ENCODE results near the gene ADCK1.

Gene ADCK1

DNA sequence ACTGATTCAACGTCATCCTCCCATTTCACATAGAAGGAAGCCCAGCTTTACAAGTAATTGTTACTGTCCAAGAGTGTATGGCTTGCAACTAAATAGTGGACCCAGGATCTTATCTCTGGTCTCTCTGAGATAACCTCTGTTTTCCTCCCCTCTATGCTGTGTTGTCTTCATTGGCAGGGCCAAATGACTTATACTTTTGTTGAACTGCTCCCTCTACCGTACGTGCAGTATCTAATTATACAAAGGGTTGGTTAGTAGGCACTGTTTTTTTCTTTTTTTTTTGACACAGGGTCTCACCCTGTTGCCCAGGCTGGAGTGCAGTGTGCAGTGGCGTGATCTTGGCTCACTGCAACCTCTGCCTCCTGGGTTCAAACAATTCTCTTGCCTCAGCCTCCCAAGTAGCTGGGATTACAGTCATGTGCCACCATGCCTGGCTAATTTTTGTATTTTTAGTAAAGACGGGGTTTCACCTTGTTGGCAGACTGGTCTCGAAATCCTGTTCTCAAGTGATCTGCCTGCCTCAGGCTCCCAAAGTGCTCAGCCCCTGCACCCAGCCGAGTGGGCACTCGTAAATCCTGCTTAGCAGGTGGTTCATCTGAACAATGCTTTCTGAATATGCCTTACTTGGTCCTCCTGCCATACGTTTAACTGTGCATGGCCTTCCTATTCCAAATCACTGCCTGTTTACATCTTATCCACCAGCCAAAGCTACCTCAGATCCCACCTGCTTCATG is 162.1 kb downstream of the ADCK1 start:
- no peak for FAIRE-seq

DNA sequence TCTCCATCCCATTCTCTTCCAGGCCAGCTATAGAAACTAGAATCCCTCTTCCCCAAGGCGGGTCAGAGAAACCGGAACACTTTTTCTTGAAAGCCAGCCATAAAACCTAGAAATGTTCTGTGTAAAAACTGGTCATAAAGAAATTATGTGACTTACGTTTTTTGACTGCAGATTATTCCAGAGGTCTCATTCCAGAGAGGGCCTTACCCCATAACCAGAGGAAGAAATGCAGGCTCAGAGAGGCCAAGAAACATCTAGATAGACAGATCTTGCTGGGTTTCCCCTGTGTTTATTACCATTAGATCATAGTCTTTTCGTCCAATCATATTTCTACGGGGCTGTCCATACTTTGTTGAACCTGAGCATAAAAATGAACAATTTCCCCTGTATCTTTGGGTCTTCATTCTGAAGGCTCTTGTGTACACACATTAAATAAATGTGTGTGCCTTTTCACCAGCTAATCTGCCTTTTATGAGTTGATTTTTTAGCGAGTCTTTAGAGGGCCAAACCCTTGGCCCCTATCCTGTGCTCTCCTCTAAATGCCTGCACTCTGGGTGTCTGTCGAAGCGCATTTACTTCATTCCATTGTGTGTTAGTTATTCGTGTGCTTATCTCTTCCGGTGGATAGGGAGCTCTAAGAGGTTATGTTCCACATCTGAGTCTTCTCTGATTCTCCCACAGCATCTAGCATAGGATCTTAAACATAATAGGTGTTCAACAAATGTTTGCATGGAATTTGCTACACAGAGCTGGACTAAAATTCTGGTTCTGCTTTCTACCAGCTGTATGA is 163.0 kb downstream of the ADCK1 start:
- FAIRE-seq = no peak

DNA sequence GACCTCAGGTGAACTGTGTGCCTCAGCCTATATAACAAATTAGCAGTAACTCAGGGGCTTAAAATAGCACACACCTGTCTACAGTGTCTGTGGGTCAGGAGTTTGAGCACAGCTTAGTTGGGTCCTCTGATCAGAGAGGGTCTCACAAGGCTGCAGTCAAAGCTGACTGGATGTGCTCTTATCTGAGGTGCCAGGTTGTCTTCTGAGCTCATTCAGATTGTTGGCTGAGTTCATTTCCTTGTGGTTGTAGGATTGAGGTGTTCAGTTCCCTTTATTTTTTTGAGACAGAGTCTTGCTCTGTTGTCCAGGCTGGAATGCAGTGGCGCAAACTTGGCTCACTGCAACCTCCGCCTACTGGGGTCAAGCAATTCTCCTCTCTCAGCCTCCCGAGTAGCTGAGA is 164.7 kb downstream of the ADCK1 start:
- no peak for FAIRE-seq

DNA sequence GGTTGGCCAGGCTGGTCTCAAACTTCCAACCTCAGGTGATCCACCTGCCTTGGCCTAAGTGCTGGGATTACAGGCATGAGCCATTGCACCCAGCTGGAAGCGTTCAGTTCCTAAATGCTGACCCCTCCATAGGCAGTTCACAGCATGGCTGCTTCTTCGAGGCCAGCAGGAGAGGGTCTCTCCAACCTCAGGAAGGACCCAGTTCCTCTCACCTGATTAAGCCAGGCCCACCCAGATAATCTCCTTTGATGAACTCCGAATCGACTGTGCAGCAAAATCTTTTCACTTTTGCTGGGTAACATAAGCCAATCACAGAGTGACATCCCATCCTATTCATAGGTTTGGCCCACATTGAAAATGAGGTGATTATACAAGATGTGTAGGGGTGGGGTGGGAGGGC is 165.1 kb downstream of the ADCK1 start:
- FAIRE-seq = no peak

DNA sequence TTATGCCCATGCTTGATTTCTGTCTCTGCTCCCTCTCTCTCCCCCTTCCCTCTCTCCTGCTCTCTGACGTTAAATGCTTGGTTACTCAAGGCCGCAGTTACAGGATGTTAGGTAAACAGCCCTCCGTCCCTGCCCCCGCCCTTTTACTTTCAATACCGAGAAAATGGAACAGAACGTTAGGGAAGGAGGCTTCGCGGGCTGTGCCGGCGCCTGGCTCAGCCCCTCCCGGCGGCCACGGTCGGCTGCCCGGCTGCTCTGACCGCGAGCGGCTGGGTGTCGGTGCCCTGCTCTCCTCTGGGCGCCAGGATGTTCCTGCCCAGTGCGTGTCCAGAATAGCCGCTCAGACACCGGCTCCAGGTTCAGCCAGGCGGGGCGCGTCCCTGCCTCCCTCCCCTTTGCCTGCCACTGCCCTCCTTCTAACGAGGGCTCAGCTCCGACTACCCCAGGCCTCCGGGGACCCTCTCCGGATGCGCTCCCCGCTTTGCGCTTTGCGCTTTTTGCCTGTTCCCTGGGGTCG is 166.1 kb downstream of the ADCK1 start:
- FAIRE-seq = no peak

DNA sequence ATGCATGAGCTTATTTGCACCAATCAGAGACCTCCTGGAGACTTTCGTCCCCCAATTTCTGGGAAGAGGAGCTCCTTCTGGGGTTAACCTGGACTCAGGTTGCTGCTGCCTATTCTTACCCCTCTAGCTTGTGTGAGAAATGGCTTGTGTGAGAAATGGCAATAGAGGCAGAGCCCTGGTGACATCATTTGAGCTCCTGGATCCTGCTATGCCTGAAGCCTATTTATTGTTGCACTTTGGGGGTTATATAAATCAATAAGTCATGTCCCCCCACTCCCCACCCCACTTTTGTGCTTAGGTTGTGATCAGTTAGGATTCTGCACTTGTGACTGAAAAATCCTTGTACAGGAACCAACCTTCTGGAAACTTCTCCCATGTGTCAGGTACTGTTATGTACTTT is 167.2 kb downstream of the ADCK1 start:
- FAIRE-seq = no peak

DNA sequence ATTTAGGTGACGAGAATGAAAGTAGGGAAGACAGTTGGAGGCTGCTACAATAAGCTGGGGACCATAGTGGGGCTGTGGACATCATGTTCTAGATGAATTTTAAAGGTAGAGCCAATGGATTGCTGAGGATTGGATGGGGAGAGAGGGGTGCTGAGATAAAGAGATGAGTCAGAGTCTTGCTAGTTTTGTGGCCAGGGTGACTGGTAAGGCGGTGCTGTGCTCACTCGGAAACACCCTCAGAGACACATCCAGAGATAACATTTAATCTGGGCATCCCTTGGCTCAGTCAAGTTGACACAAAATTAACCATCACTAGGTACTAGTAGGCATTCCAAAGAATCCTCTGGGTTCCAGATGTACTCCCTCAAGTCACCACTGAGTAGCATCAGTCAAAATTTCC is 170.7 kb downstream of the ADCK1 start:
- no peak for FAIRE-seq

DNA sequence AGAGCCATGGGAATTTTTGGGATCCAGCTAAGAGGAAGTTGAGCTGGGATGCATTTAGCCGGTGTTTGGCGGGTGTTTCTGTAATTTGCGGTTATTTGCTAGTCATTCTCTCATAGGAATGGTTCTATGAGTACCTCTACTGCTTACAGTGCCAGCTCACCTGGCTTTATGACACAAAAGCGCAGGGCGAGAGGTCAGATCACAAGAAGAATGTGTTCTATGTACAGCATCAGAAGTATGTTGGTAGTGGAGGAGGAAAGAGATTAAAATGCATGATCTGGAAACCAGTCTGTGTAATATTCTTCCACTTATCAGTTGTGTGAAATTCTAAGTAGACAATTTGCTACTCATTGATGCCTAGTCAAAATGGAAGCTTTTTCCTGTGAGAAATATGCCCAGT is 173.3 kb downstream of the ADCK1 start:
- FAIRE-seq = no peak

DNA sequence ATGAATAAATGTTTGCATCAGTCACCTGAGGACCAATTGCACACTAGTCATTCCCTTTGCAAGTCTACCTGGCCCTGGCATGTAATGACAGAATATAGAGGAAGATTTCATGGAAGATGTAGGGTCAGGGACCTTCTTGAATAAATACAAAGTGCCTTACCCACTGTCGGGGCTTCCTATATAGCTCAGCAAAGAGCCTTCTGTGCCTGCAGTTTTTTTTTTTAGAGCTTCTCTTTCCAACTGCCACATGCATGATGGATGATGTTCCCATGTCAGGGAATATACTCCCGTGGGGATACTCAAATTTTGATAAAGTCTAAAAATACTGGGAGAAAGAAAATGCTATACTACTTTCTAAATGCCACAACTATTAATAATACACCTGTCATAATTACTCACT is 176.7 kb downstream of the ADCK1 start:
- FAIRE-seq = no peak

DNA sequence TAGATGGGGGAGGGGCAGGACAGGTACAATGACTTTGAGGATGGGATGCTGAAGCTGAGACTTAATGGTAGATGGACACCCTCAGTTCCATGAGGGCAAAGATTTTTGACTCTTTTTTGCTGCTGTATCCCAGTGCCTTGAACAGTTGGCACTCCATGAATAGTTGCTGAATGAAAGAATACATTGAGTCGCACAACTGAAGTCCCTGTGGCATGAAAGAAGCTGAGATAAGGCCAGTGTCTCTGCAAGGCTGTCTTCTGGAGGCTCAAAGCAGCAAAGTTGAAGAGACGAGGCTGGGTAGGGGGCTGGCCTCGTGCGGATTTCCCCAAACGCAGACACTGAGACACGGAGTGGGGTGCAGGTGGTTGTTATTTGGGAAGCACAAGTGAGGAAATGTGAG is 179.3 kb downstream of the ADCK1 start:
- FAIRE-seq = no peak

DNA sequence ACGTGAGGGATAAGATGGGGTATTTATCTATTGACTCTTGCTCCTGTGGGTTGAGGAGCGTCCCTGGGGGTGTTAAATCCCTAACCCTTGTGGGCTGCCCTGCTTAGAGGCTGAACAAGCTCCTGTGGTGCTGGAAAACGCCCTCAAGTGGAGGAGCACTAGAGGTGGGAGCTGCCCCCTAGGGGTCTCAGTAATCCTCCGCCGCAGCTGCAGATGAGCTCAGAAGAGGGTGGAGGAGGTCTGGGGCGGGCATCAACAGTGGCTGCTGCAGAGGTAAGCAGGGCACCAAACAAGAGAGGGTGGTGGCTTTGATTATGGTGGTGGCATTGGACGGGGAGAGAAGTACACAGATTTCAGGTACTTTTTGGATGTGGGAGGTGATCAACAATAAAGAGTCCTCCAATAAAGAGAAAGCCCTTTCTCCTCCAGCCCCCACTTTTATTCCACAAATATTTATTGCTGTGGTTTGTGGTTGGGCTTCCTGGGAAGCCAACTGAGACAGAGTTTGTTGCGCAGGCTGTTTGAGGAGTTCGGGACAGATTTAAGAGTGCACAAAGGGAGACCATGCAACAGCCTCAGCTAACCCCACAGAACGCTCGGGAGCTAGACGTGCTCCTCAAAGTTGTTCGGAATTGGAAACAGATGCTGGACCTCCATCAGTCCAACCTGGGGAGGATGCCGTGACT is 179.9 kb downstream of the ADCK1 start:
- no peak for FAIRE-seq

DNA sequence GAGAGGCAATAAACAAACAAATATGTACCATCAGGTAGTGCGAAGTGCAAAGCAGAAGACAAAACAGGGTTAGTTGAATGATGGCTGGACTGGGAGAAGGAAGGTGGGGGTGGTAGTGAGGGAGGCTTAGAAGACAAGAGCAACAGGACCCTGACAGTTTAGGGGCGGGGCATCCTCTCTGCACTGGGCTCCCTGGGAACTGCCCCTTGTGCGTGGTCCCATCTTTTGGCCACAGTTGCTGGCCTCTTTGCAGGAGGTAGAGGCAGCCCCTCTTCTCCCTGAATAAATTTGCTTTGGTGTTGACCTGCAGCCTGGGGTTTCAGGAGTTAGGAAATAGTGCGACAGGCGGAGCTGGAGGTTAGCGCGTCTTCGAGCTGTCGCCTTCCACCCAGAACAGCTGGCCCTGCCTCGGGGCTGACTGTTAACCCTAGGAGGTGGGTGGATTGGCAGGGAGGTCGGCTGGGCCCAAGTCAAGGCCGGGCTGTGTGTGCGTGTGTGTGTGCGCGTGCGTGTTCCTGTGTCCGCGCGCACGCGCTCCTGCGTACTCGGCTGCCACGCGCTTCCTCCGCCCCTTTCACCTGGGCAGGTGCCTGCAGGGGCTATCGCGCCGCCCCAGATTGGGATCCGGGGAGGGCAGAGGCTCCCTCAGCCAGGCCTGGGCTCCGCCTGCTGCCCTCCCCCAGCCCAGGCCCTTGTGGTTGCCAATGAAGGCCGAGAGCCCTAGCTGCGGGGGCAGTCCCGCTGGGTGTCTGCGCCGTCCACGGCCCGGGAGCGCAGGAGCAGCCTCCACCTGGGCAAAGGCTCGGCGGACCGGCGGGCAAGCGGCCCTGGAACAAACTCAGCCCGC is 180.8 kb downstream of the ADCK1 start:
- no peak for FAIRE-seq

All from colon (tissue), 2 donors.